UCSD-AML1 (cell line): ENCODE data around the gene NOTCH1.
A peak's percentile ranks its signal among the peaks of the same experiment; 100 is the strongest.
"Not testable (repeated sequence)": the region's sequence is repeated elsewhere in the genome, so short reads cannot be mapped to it uniquely, and the experiment has no call there.

Experiments used
- DNase-seq: peaks from one replicate; lab custom pipeline; 2025; ENCODE audit not compliant: unreplicated experiment; lab: John Stamatoyannopoulos, UW

Gene NOTCH1

GRCh38 chr9:136565086-136565714, 19.4 kb upstream of the NOTCH1 start:
- no peak for DNase-seq

- peak; percentile 54 for DNase-seq
Measured at GRCh38 chr9:136564379-136564988, 18.6 kb upstream of the NOTCH1 start.

- no peak for DNase-seq
Measured at GRCh38 chr9:136563646-136564325, 17.9 kb upstream of the NOTCH1 start.

- DNase-seq: no peak
Measured at GRCh38 chr9:136562746-136563495, 17.1 kb upstream of the NOTCH1 start.

- DNase-seq: no peak
Measured at GRCh38 chr9:136561779-136562178, 15.9 kb upstream of the NOTCH1 start.

- DNase-seq: no peak
Measured at GRCh38 chr9:136560586-136560985, 14.7 kb upstream of the NOTCH1 start.

- not testable (repeated sequence) for DNase-seq
Measured at GRCh38 chr9:136559371-136559770, 13.5 kb upstream of the NOTCH1 start.

GRCh38 chr9:136558846-136559245, 13.0 kb upstream of the NOTCH1 start:
- DNase-seq: not testable (repeated sequence)

- DNase-seq: no peak
Measured at GRCh38 chr9:136558373-136558772, 12.5 kb upstream of the NOTCH1 start.

GRCh38 chr9:136557036-136557435, 11.2 kb upstream of the NOTCH1 start:
- DNase-seq: no peak

- no peak for DNase-seq
Measured at GRCh38 chr9:136556166-136556565, 10.3 kb upstream of the NOTCH1 start.

- no peak for DNase-seq
Measured at GRCh38 chr9:136554870-136555269, 9.0 kb upstream of the NOTCH1 start.

GRCh38 chr9:136553581-136553980, 7.7 kb upstream of the NOTCH1 start:
- no peak for DNase-seq

GRCh38 chr9:136552117-136552703, 6.4 kb upstream of the NOTCH1 start:
- DNase-seq: no peak

GRCh38 chr9:136551401-136552116, 5.7 kb upstream of the NOTCH1 start:
- DNase-seq: peak; percentile 45

GRCh38 chr9:136550439-136551289, 4.8 kb upstream of the NOTCH1 start:
- no peak for DNase-seq

GRCh38 chr9:136549010-136549980, 3.4 kb upstream of the NOTCH1 start:
- DNase-seq: no peak

GRCh38 chr9:136547508-136548215, 1.8 kb upstream of the NOTCH1 start:
- DNase-seq: no peak
